Breast epithelium (tissue), 4 donors: ENCODE measurements around the gene DELE1. TPM values are rescaled to one million over a fixed set of nuclear protein-coding genes. Genes with fewer than 3 reads are reported as not detected.

Source experiments
- DNase-seq, 2 donors: peaks; one replicate each; pipeline ENCODE4 v3.0.0-alpha.2; 2019; ENCODE audit warnings: low spot score in 2 of 2
- H3K27ac ChIP-seq, 2 donors: fragments of 200-600 bp; sonication (generic) in 1 of 2; one replicate each; pipeline ENCODE4 v1.5.1; 2016 to 2019; ENCODE audit warnings: mild to moderate bottlenecking in 1 of 2
- H3K27me3 ChIP-seq, 2 donors: fragments of 200-600 bp; sonication (generic) in 1 of 2; one replicate each; pipeline versions ENCODE4 v1.5.1 to v1.6.0; 2017 to 2019; ENCODE audit warnings: control low read depth in 1 of 2, mild to moderate bottlenecking in 1 of 2
- H3K36me3 ChIP-seq: fragments of 200-600 bp; one replicate; pipeline ENCODE4 v1.5.1; 2019
- H3K4me1 ChIP-seq, 2 donors: fragments of 200-600 bp; sonication (generic); one replicate each; pipeline ENCODE4 v1.5.1; 2016 to 2019; ENCODE audit warnings: control low read depth in 1 of 2
- H3K4me3 ChIP-seq, 3 donors: fragments of 200-600 bp; sonication (generic); 1 replicate in 2 of 3; 2 replicates in 1 of 3; pipeline ENCODE4 v1.5.1; 2016 to 2019; ENCODE audit warnings: mild to moderate bottlenecking in 3 of 3, moderate library complexity in 2 of 3
- H3K9me3 ChIP-seq, 2 donors: fragments of 200-600 bp; sonication (generic) in 1 of 2; one replicate each; pipeline ENCODE4 v1.5.1; 2016 to 2019; ENCODE audit warnings: control low read depth in 1 of 2
- CTCF ChIP-seq, 3 donors: fragments of 450-650 bp; IDR thresholded peaks; one replicate each; pipeline ENCODE4 v1.5.1; 2016 to 2017; ENCODE audit warnings: antibody characterized with exemption in 3 of 3, mild to moderate bottlenecking in 3 of 3, moderate library complexity in 3 of 3
- POLR2A ChIP-seq: fragments of 450-650 bp; IDR thresholded peaks from one replicate; pipeline ENCODE4 v1.6.1; 2016; ENCODE audit warnings: antibody characterized with exemption, mild to moderate bottlenecking, moderate library complexity
- POLR2AphosphoS5 ChIP-seq, 3 donors: sonication (generic); formaldehyde crosslinking; IDR thresholded peaks; one replicate each; pipeline ENCODE4 v1.6.1; 2017; ENCODE audit warnings: antibody characterized with exemption in 3 of 3
- intact Hi-C: fragments of 100-400 bp; cut with DNase I; formaldehyde crosslinking; loops from one replicate; pipeline ENCODE4 v1.15.1; 2023; ENCODE audit warnings: low total_unique reads
- total RNA-seq, 3 donors: library from RNA; depleted of rRNA; stranded (reverse); fragments of >200 nt; gene quantifications; one replicate each; pipeline ENCODE4 v1.1.0, GENCODE V29; 2016

DELE1 gene
- total RNA-seq, 3 donors from 2014 or later = 74.6 to 95.1 (median 76.7) TPM

GRCh38 chr5:141968914-141969608, 45.4 kb downstream of the DELE1 start, which contains the start of gene RNF14:
TSS of gene RNF14 (plus strand) at chr5:141969105. CDS start at chr5:141973589, 4,484 bp downstream.
- Histone ChIP-seq H3K36me3 (no peaks in the 10 kb centered on the region), H3K27me3 (no peaks in the 10 kb centered on the region), H3K4me1 (peaks cover 0 to 10% of the 10 kb centered on the region in 2 donors), H3K27ac (peak within 1 kb of the TSS; percentile 97 to 98), H3K9me3 (no peaks in the 10 kb centered on the region), H3K4me3 (peak within 1 kb of the TSS; percentile 73 to 87 (median 78))
- TF ChIP-seq POLR2A (peak; percentile 73), POLR2AphosphoS5 (IDR thresholded peaks at IDR 0.05) (peak; percentile 79 to 91 (median 88)), CTCF (IDR thresholded peaks at IDR 0.05) (peak; percentile 87 to 98 (median 95))
- intact Hi-C loops = loop anchor here (5.0 to 10.0 kb wide), 2 partner anchors 274 to 418 kb away; no protein-coding TSS in a partner anchor
- peak; percentile 89 to 91 for DNase-seq

GRCh38 chr5:141969783-141970771, 46.4 kb downstream of the DELE1 start:
- Histone ChIP-seq H3K27ac (peak overlapping the region; percentile 97 to 98), H3K36me3 (no peaks in the 10 kb centered on the region), H3K4me1 (peaks cover 0 to 10% of the 10 kb centered on the region in 2 donors), H3K27me3 (no peaks in the 10 kb centered on the region), H3K4me3 (peak overlapping the region; percentile 73 to 87 (median 78)), H3K9me3 (no peaks in the 10 kb centered on the region)
- intact Hi-C loops = loop anchor here (5.0 to 10.0 kb wide), 2 partner anchors 275 to 417 kb away; no protein-coding TSS in a partner anchor
- no peak for DNase-seq
- TF ChIP-seq CTCF (IDR thresholded peaks at IDR 0.05) (no peak), POLR2AphosphoS5 (IDR thresholded peaks at IDR 0.05) (no peak)

- no peaks in the 10 kb centered on the region for H3K27me3 ChIP-seq
- H3K4me1 ChIP-seq = peaks cover 0 to 10% of the 10 kb centered on the region in 2 donors
- no peak for TF ChIP-seq POLR2AphosphoS5 (IDR thresholded peaks at IDR 0.05)
- no peak for TF ChIP-seq CTCF (IDR thresholded peaks at IDR 0.05)
- no peak for TF ChIP-seq POLR2A
- H3K9me3 ChIP-seq = no peaks in the 10 kb centered on the region
- DNase-seq = no peak
- H3K36me3 ChIP-seq = no peaks in the 10 kb centered on the region
- no peak overlapping the region for H3K4me3 ChIP-seq
- intact Hi-C loops = no loop called here
- H3K27ac ChIP-seq = no peak overlapping the region
Measured at GRCh38 chr5:141973871-141974595, 50.4 kb downstream of the DELE1 start.

- TF ChIP-seq POLR2A (no peak), POLR2AphosphoS5 (IDR thresholded peaks at IDR 0.05) (no peak), CTCF (IDR thresholded peaks at IDR 0.05) (no peak)
- Histone ChIP-seq H3K27ac (no peak overlapping the region), H3K36me3 (no peaks in the 10 kb centered on the region), H3K9me3 (no peaks in the 10 kb centered on the region), H3K4me1 (no peaks in the 10 kb centered on the region), H3K27me3 (no peaks in the 10 kb centered on the region), H3K4me3 (no peak overlapping the region)
- DNase-seq = no peak
- intact Hi-C loops = no loop called here
Measured at GRCh38 chr5:141976176-141976575, 52.5 kb downstream of the DELE1 start.
